PFSK-1 (cell line): ENCODE data around the gene GJD4.

Experiments used
- FOXP2 ChIP-seq: optimal IDR thresholded peaks from 2 replicates; pipeline ENCODE3; 2011; ENCODE audit warnings: borderline replicate concordance, control low read depth, inconsistent platforms; ENCODE audit not compliant: insufficient read depth; ENCODE audit errors: extremely low read length, extremely low read depth
- POLR2AphosphoS5 ChIP-seq: IDR thresholded peaks from 2 replicates; pipeline ENCODE4 v1.6.1; 2012; ENCODE audit warnings: low read depth, mild to moderate bottlenecking, control low read depth, low read length, moderate library complexity
- SIN3A ChIP-seq: IDR thresholded peaks from 2 replicates; pipeline ENCODE4 v1.6.1; 2012; ENCODE audit warnings: mild to moderate bottlenecking, low read length, moderate library complexity, borderline replicate concordance; ENCODE audit not compliant: insufficient read depth
- TAF1 ChIP-seq: IDR thresholded peaks from 2 replicates; pipeline ENCODE4 v1.6.1; 2012; ENCODE audit warnings: low read length, control low read depth, borderline replicate concordance; ENCODE audit not compliant: insufficient read depth
- TF ChIP-seq, protein P1 (sequence below), 2 experiments: IDR thresholded peaks; 2 replicates each; pipeline versions ENCODE4 v1.6.1 to v1.8.0; 2011 to 2012; ENCODE audit warnings: low read depth in 2 of 2, low read length in 2 of 2, control low read depth in 1 of 2, inconsistent platforms in 1 of 2, mild to moderate bottlenecking in 1 of 2, moderate library complexity in 1 of 2; ENCODE audit not compliant: insufficient read depth in 1 of 2

Gene GJD4

DNA sequence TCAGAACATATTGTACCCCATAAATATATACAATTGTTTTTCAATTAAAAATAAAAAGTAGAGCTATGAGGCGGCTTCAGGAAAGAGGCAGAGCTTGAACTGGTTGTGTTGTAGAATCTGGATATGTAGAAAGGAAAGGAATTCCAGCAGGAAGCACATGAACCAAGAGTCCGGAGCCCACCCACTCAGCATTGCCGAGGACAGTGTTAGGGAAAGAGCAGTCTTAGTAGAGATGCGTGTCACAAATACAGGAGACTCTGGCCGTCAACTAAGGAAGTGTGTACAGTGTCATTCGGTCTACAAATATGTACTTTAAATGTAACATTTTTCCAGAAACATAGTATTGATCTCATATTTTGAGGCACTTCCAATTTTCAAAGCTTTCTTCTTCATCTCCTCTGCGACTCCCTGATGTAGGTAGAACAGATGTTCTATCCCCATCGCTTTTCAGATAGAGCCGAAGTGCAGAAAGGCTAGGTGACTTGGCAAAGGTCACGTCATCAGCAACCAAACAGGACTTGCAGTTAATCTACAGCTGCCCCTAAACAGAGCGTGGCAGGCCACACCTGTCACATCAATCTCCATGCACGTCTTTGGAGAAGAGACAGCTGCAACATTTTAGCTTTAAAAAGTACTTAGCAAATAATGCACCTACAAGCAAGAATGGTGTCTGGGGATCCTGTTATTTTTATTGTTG, 25.3 kb upstream of the GJD4 start:
- TF ChIP-seq TAF1 (no peak), POLR2AphosphoS5 (no peak)

DNA sequence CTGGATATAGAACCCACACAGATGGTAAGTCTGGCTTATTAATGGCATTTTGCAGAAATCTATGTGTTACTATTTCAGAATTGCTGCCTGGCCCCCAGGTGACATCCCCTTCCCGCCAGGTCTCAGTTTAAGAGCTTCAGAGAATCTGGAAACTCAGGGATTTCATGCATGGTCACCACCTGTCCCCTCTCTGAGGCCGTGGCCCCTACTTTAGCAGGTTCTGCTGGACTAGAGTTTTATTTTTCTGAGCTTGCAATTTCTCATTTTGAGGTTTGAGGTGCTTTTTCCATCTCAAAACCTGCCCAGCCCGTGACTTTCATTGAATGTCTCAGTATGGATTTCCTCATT, 24.7 kb upstream of the GJD4 start:
- no peak for TF ChIP-seq SIN3A
- no peak for TF ChIP-seq FOXP2
- TF ChIP-seq, protein P1, sequence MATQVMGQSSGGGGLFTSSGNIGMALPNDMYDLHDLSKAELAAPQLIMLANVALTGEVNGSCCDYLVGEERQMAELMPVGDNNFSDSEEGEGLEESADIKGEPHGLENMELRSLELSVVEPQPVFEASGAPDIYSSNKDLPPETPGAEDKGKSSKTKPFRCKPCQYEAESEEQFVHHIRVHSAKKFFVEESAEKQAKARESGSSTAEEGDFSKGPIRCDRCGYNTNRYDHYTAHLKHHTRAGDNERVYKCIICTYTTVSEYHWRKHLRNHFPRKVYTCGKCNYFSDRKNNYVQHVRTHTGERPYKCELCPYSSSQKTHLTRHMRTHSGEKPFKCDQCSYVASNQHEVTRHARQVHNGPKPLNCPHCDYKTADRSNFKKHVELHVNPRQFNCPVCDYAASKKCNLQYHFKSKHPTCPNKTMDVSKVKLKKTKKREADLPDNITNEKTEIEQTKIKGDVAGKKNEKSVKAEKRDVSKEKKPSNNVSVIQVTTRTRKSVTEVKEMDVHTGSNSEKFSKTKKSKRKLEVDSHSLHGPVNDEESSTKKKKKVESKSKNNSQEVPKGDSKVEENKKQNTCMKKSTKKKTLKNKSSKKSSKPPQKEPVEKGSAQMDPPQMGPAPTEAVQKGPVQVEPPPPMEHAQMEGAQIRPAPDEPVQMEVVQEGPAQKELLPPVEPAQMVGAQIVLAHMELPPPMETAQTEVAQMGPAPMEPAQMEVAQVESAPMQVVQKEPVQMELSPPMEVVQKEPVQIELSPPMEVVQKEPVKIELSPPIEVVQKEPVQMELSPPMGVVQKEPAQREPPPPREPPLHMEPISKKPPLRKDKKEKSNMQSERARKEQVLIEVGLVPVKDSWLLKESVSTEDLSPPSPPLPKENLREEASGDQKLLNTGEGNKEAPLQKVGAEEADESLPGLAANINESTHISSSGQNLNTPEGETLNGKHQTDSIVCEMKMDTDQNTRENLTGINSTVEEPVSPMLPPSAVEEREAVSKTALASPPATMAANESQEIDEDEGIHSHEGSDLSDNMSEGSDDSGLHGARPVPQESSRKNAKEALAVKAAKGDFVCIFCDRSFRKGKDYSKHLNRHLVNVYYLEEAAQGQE (IDR thresholded peaks at IDR 0.05; ENCODE audit: insufficient read depth in 1 of 2, low read depth in 2 of 2, low read length in 2 of 2) = no peak
- TF ChIP-seq POLR2AphosphoS5 = no peak
- no peak for TF ChIP-seq TAF1

DNA sequence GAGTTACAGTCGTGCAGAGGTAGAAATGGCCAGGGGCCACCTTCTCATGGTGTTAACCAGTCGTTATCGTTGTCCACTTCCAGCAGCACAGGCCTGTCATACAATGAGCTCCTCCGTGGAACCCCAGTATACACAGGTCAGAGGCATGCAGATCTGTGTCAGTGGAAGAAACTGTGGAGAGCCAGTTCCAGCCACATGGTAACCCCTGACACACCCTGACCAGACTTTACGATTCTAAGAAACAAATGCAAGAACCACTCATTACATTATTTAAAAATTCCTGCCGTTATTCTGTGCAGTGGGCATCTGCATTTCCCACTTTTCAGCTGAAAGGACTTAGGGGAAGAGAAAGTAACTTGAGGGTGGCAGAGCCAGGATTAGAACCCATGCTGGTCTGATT, 23.5 kb upstream of the GJD4 start:
- TF ChIP-seq POLR2AphosphoS5 = no peak
- TF ChIP-seq, protein P1 (IDR thresholded peaks at IDR 0.05; ENCODE audit: insufficient read depth in 1 of 2, low read depth in 2 of 2, low read length in 2 of 2) = no peak
- no peak for TF ChIP-seq TAF1
- no peak for TF ChIP-seq SIN3A
- no peak for TF ChIP-seq FOXP2

DNA sequence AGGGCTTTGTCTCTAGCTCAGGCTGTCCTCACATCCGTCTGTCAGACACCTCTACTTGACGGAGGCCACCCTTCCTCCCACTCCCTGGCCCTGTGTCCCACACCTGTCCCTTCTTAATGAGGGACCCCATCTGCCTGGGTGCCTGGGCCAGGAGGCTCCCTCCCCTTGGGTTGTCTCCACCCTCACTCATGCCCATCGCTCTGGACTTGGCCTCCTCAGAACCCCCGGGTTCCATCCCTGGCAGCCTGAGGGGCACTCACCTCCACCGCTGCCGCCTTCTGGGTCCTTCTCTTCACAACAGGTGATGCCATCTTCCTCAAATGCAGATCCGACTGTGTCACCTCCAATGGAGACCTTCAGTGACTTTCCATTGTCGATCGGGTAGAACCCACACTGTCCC, 20.2 kb upstream of the GJD4 start:
- no peak for TF ChIP-seq POLR2AphosphoS5
- TF ChIP-seq FOXP2 = no peak

DNA sequence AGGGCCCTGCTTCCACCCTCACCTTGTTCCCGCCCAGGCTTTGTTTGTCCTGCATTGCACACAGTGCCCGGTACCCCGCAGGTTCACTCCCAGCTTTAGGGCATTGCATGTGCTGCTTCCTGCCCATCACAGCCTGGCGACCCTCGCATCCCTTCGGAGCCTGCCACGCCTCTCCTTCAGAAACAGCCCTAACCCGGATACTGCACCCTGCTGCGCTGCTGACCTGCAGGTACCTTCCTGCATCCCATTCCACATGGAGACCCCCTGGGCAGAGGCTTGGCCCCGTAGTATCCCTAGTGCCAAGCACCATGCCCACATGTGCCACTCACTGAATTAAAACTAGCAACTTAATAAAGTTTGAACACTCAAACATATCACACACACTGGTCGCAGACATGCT, 19.8 kb upstream of the GJD4 start:
- TF ChIP-seq POLR2AphosphoS5 (no peak), FOXP2 (no peak), SIN3A (no peak), TAF1 (no peak)
- TF ChIP-seq, protein P1 (IDR thresholded peaks at IDR 0.05; ENCODE audit: insufficient read depth in 1 of 2, low read depth in 2 of 2, low read length in 2 of 2) = no peak

DNA sequence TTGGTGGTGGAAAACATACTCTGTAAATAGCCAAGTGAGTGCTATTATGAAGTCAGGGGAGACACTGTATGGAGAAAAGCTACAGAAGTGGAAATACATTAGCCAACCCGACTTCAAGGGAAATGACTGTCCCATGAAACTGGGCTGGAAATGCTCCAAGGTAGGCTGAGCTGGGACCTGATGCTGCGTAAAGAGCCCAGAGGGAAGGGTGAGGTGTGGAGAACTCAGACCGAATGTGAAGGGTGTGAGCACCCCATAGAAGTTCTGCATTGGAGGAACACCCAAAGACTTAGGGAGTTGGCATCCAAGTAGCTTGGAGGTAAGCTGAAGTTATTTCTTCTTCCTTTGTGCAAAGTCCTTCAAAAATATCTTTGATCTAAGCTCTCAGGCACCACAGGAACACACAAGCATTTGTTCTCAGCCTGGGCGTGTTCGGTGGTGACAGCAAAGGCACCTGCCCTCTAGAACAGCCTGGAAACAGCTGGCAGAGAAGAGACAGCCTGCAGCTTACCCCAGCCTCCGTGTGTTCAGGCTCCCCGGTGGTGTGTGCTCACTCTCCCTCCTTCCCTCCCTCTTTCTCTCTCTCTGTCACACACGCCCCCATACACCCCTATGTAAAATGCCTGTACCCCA, 19.1 kb upstream of the GJD4 start:
- TF ChIP-seq, protein P1 (IDR thresholded peaks at IDR 0.05; ENCODE audit: insufficient read depth in 1 of 2, low read depth in 2 of 2, low read length in 2 of 2) = no peak
- TF ChIP-seq TAF1 = no peak
- TF ChIP-seq POLR2AphosphoS5 = no peak
- no peak for TF ChIP-seq SIN3A
- no peak for TF ChIP-seq FOXP2
